Measurements from ENCODE around the gene E2F1.
A peak's percentile ranks its signal among the peaks of the same experiment; 100 is the strongest.
"Not testable (repeated sequence)": the region's sequence is repeated elsewhere in the genome, so short reads cannot be mapped to it uniquely, and the experiment has no call there.

Gene E2F1

DNA sequence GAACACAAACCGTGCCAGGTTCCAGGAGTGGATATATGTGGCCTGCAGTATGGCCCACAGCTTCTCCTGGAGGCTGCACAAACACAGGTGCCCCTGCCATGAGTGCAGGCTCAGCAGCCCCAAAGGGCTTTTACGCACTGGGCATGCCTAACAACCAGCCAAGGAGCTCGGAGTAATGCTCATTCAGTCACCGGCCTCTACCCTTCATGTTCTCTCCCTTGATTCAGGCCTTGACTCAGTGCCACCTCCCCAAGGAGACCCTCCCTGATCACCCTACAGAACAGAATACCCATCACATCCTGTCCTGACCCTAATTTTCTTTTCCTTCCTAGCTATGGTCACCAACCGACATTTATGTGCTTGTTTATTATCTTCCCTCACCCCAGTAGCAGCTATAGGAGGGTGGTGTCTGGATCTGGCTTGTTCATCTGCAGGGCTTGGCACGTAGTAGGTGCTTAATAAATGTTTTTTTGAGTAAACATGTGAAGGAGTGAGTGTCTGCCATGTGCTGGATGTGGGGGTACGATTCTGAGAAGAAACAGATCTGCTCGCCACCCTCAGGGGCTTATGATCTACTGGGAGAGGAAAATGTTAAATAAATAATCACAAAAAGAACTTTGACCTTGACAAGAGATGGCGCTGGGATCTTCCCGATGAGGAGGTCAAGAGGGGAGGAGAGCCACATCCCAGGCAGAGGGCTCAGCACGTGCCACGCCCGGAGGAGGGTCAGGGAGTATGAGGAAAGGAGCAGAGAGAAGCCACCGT, 24.7 kb upstream of the E2F1 start:
- DNase-seq (ENCODE audit: low spot score), result no peak

DNA sequence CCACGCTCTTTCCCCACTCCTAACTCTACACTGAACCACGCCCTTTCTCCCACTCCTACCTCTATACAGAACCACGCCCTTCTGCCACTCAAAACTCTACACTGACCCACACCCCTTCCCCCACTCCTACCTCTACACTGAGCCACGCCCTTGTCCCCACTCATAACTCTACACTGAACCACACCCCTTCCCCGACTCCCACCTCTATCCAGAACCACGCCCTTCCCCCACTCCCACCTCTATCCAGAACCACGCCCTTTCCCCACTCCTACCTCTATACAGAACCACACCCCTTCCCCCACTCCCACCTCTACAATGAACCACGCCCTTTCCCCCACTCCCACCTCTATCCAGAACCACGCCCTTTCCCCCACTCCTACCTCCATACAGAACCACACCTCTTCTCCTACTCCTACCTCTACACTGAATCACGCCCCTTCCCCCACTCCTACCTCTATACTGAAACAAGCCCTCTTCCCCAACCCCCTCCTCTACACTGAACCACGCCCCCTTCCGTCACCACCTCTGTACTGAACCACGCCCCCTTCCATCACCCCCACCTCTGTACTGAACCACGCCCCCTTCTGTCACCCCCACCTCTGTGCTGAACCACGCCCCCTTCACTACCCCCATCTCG, 23.8 kb upstream of the E2F1 start:
- no peak for DNase-seq (ENCODE audit: low spot score)

DNA sequence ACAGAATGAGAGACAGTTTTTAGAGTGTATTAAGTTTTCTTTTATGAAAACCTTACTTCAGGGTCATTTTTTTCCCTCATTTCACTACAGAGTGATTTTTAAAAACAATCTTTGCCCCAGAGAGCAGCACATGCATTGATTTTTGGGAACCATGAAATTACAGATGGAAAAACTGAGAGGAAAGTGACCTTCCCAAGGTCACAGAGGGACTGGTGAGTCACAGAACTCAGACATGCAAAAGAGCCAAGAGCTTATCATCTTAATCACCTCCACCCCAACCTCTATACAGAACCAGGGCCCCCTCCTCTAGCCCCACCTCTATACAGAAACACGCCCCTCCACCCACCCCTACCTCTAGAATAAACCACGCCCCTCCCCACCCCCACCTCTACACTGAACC, 23.2 kb upstream of the E2F1 start:
- no peak for DNase-seq (ENCODE audit: low spot score)

DNA sequence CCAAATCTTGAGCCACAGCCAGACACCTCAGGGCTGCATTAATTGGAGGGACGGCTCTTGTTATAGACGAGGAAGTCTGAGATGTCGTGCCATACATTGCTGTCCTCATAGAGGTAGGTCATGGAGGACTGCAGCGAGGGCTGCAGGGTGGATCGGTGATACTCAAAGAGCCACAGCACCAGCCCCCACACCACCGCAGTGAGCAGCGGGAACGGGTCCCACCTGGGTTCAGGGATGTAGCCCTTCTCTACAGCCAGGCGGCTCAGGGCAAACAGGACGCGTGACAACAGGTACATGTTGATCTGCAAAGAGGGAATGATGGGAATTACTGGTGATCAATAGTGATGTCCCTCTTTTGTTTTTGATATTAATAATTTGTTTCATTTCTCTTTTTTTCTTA, 21.5 kb upstream of the E2F1 start:
- DNase-seq (ENCODE audit: low spot score), result no peak

DNA sequence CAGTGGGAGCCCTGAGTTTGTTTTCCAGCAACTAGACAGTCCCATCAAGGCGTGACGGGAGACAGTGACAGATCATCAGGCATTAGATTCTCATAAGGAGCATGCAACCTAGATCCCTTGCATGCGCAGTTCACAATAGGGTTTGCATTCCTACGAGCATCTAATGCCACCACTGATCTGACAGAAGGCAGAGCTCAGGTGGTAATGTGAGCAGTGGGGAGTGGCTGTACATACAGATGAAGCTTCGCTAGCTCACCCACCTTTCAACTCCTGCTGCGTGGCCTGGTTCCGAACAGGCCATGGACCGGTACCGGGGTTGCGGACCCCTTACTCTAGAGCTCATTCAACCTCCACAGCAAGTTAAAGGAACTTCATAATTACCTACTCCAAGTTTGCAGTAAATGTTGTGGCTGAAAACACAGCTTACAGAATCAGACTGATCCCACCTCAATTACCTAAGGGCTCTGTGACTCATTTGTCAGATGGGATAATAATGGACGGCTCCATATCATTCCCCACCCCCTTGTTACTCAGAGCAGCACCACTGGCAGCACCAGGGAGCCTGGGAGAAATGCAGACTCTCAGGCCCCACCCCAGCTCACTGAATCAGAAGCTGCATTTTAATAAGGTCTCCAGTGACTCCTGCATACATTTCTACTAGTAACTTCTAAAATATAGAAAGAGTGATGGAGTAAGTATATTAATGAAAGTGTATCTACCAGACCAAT, 18.2 kb upstream of the E2F1 start:
- no peak for DNase-seq (ENCODE audit: low spot score)

DNA sequence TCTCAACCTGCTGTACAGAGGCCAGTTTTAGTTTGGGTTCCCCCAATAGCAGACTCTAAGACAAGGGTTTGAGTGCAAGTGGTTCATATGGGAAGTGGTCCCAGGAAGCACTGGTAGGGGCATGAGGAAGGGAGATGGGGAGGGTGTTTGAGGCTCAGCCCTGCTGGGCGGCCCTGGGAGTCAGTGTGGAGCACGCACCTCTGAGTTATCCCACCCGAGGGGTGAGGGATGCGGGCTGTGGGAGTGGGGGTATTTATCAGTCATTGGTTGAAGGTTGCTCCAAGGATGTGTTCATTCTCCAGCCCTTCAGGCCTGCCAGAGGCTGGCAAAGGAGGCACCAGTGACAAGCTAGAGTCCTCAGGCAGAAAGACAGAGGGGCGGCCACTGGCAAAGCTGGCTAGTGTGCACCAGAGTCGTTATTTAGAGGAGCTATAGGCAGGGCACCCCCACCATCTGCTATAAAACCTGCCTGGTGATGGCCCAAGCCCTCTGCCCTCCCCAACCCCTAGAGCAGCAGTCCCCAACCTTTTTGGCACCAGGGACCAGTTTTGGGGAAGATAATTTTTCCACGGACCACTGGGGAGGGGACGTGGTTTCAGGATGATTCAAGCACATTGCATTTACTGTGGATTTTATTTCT, 17.4 kb upstream of the E2F1 start:
- no peak for DNase-seq (ENCODE audit: low spot score)

DNA sequence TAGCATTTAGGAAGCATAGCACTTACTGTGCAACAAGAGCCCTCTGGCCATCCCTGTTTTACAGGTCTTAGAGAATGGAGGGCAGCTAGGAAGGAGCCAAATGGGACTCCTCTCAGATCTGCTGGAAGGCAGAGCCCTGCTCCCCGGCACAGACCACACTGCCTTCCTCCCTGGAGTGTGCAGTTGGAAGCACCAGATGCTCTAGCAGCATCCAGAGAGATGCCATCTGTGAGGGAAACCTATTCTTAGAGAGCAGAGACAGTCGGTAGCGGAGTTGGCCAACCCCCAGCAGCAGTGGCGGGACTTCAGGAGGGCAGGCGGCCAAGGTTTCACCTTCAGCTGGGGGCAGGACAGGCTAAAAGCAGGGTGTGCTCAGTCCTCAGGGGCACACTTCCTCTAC, 16.7 kb upstream of the E2F1 start:
- DNase-seq (ENCODE audit: low spot score), result no peak

DNA sequence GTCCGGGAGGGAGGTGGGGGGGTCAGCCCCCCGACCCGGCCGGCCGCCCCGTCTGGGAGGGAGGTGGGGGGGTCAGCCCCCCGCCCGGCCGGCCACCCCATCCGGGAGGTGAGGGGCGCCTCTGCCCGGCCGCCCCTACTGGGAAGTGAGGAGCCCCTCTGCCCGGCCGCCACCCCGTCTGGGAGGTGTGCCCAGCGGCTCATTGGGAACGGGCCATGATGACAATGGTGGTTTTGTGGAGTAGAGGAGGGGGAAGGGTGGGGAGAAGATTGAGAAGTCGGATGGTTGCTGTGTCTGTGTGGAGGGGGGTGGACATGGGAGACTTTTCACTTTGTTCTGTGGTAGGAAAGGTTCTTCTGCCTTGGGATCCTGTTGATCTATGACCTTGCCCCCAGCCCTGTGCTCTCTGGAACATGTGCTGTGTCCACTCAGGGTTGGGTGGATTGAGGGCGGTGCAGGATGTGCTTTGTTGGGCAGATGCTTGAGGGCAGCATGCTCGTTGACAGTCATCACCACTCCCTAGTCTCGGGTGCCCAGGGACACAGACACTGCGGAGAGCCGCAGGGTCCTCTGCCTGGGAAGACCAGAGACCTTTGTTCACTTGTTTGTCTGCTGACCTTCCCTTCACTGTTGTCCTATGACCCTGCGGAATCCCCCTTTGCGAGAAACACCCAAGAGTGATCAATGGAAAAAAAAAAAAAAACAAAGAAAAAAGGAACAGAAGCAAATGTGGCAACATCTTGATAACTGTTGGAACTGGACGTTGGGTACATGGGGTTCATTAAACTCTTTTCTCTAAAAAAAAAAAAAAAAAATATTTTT, 15.7 kb upstream of the E2F1 start:
- no peak for DNase-seq (ENCODE audit: low spot score)

DNA sequence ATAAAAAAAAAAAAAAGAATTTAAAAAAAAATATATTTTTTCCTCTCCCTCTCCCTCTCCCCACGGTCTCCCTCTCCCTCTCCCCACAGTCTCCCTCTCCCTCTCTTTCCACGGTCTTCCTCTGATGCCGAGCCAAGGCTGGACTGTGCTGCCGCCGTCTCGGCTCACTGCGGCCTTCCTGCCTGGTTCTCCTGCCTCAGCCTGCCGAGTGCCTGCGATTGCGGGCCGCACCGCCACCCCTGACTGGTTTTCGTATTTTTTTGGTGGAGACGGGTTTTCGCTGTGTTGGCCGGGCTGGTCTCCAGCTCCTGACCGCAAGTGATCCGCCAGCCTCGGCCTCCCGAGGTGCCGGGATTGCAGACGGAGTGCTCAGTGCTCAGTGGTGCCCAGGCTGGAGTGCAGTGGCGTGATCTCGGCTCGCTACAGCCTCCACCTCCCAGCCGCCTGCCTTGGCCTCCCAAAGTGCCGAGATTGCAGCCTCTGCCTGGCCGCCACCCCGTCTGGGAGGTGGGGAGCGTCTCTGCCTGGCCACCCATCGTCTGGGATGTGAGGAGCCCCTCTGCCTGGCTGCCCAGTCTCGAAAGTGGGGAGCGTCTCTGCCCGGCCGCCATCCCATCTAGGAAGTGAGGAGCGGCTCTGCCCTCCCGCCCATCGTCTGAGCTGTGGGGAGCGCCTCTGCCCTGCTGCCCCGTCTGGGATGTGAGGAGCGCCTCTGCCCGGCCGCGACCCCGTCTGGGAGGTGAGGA, 14.7 kb upstream of the E2F1 start:
- not testable (repeated sequence) for DNase-seq (ENCODE audit: low spot score)

DNA sequence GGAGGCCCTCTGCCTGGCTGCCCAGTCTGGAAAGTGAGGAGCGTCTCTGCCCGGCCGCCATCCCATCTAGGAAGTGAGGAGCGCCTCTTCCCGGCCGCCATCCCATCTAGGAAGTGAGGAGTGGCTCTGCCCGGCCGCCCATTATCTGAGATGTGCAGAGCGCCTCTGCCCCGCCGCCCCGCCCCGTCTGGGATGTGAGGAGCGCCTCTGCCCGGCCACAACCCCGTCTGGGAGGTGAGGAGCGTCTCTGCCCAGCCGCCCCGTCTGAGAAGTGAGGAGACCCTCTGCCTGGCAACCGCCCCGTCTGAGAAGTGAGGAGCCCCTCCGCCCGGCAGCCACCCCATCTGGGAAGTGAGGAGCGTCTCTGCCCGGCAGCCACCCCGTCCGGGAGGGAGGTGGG, 12.8 kb upstream of the E2F1 start:
- not testable (repeated sequence) for DNase-seq (ENCODE audit: low spot score)

DNA sequence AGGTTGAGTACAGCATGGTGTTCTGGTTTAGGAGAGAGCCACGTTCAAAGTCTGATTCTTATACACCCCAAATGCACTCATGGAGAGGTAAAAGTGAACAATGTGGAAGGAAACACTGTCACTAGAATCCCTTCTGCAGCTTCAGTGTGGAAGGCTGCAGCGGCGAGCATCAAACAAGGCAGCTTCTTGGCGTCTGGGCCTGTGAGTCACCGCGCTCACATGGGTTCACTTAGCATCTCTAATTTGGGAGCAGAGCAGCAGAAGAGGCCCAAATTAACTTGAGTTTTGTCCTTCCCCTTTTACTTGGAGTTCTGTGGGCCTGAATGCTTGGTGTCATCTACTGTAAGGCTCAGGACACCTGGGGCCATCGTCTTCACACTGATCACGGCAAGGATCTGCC, 10.9 kb upstream of the E2F1 start:
- no peak for DNase-seq (ENCODE audit: low spot score)

DNA sequence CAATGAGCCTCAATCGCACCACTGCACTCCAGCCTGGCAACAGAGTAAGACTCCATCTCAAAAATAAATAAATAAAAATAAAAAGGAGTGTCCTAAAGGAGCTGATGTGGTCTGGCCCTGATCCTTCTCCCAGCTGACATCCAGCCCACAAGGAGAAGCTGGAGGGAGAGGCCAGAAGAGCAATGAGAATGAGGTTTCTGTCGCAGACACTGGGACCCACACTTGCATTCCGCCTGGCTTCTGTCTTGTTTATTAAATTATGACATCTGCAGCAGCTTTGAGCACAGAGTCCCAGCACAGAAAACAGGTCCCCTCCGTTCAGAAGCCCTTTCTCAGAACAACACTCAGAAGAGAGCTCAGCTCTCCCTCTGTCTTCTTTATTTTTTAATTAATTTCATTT, 10.3 kb upstream of the E2F1 start:
- no peak for DNase-seq (ENCODE audit: low spot score)

DNA sequence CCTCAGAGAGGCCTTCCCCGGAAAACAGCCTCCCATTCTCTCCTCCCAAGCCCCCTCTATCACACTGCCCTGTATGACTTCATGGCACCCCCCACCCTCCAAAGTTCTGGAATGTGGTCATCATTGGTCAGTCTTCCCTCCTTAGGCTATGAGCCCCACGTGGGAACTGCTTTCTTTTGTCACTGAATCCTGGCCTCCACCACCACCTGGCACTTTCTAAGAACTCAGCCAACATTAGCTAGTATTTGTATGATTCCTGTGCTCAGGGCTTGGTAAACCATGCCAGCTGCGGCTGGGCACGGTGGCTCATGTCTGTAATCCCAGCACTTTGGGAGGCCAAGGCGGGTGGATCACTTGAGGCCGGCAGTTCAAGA, 8.4 kb upstream of the E2F1 start:
- no peak for DNase-seq (ENCODE audit: low spot score)

DNA sequence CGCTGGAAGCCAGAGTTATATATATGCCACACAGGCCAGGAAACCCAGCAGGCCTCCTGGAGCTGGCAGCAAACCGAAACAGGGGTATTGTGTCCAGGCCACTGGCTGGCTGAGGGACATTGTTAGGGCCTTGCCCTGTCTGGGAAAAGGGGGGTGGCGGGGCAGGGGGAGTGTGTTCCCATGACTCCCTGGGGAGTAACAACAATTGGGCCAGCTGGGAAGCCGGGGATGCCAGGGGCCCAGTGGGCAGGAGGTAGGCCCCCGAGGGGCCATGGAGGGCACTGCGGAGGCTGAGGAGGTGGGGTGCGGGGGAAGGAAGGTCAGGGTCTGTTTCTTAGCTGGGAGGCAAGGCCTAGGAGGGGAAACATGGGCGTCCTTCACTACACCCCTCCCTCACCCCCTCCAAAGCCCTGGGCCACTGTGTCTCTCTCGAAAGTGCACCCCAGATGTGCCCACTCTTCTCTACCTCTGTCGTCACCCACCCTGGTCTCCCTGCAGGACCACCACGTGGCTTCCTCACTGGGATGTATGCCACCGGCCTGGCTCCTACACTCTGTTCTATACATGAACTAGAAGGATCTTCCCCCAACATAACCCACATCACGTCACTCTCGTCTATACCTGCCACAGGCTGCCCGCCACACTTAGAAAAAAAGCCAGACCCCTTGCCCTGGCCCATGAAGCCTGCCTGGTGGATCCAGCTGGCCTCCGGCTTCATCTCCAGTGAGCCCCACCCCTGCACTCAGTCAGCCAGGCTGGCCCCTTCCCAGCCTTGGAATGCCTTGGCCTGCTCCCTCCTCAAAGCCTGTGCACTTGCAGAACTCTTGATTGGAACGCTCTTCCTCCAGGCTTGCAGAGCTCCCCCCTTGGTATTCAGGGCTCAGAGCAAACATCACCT, 7.8 kb upstream of the E2F1 start:
- peak; percentile 86 for DNase-seq (ENCODE audit: low spot score)

DNA sequence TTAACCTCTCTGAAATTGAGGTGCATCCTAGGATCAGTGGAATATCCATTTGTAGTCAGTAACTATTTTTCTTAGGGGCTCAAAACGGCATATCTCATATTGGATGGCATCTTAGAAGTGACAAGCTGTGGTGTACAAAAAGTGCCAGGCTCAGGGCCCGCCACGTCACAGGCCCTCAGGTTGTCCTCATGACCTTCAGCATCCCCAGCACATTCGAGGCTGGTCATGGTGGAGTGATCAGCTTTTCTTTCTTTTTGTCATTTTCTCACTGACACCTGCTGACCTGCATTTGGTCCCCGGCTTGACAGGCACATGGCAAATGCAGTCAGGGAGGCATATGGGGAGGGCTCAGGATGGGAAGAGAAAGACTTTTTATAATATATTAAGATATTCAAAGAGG, 7.1 kb upstream of the E2F1 start:
- no peak for DNase-seq (ENCODE audit: low spot score)

DNA sequence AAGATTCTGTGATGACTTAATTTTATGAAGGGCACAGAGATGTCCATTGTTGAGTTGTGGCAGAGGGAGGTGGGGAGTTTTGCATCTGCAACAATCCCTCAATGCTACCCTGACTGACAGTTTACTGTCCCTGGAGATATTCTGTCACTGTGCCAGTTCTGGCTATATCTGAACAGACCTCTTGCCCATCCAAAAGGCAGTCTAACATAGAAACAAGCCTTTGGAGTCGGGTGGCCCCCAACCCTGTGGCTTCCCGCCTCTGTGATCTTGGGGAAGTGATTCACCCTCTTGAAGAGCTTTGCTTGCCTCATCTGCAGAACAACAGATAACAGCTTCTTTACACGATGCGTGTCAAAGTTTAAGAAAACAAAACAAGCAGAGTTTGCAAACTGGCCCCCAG, 3.8 kb upstream of the E2F1 start:
- peak; percentile 78 for DNase-seq (ENCODE audit: low spot score)

DNA sequence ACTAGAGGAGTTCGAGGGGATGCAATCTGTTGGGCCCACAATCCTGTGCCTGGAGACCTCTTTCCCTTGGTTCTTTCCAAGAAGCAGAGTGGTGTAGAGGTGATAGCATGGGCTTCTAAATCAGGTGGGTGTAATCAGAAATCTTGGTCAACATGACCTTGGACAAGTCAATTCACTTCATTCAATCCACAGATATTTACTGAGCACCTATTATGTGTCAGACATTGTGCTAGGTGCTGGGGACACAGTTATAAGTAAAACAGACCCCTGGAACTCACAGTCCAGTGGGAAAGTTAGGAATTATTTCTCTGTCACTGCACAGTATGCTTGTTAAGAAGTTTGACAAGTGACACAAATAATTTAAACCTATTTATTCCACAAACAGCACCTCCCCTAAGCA, 3.3 kb upstream of the E2F1 start:
- DNase-seq (ENCODE audit: low spot score), result no peak

DNA sequence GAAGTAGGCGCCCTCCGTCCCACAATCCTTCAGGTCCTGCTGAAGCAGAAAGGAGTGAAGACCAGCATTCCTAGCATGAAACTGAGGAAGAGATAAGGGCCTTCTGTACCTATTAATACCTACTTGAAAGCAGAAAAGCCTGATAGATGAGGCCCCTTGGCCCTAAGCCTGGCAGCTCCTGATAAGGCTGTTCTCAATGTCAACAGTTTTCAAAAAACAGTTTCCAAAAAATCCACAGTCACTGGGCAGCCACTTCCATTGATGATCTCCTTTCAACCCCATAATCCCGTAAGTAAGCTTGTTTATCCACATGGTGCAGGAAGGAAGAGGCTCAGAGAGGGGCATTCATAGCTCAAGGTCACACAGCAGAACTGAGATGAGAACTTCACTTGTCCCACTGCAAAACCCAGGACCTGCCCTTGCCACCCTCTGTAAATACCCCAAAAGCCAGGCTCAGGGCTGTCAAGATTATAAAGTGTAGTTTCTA, 2.8 kb upstream of the E2F1 start:
- no peak for DNase-seq (ENCODE audit: low spot score)

DNA sequence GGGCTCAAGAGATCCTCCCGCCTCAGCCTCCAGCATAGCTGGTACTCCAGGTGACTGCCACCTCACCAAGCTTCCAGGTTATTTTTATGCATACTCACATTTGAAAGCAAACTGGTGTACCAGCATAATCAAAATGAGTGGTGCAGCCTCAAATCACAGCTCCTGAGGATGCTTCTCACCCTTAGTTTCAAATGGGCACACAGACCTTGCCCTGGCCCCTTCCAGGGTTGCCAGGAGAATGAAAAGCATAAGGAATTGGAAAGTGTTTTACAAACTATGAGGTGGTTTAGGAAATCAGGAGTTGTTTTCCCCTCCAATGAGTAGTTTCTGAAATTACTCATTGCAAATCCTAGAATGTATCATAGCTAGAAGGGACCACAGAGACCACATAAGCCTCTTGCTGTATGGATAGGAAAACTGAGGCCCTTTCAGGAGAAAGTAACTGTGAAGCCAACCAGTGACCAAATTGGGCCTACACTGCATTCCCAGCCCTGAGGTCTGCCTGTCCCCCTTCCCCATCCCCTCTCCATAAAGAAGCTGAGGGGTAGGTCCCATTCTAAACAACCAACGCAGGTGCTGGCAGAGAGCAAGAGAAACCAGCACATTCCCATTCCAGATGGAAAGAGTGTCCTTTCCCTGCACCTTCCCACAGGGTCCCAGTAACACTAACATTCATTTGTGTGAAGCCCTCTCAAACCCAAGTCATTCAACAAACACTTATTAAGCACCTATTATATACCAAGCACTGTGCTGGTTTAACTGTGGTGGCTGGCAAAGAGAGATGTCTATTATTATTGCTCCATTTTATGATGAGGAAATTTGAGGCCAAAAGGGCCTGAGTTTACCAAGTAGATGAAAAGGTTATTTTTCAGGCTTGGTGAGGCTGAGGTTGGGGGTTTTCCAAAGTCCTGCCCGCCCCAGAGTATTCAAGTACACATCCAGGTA, 2.1 kb upstream of the E2F1 start:
- DNase-seq (ENCODE audit: low spot score), result no peak

Data from putamen (tissue), 1 donor.